Keratinocyte (primary cell): ENCODE results near the gene CEMIP2. TPM values are rescaled to one million over a fixed set of nuclear protein-coding genes. Genes with fewer than 3 reads are reported as not detected.

ENCODE experiments used
- DNase-seq: peaks from one replicate; pipeline ENCODE4 v3.0.0-alpha.2; 2011; ENCODE audit warnings: low read depth, missing footprints, low spot score
- FAIRE-seq: peaks from 2 replicates; lab custom pipeline; 2011; peaks lifted over from hg19 to GRCh38; lab: Jason Lieb, UNC
- H2AFZ ChIP-seq: 2 replicates; pipeline ENCODE4 v1.6.0; 2012; ENCODE audit warnings: low read length, control low read depth, inconsistent platforms; ENCODE audit not compliant: control insufficient read depth
- H3K27ac ChIP-seq: 2 replicates; pipeline ENCODE4 v1.5.1; 2011; ENCODE audit warnings: low read length; ENCODE audit not compliant: control insufficient read depth, insufficient read depth
- H3K27me3 ChIP-seq: 3 replicates; pipeline ENCODE4 v1.6.0; 2011; ENCODE audit warnings: low read length; ENCODE audit not compliant: control insufficient read depth, insufficient read depth; ENCODE audit errors: extremely low read depth
- H3K36me3 ChIP-seq, 2 experiments: 2 replicates in 1 of 2; 3 replicates in 1 of 2; pipeline ENCODE4 v1.5.1; 2011; ENCODE audit warnings: low read length in 2 of 2, mild to moderate bottlenecking in 1 of 2; ENCODE audit not compliant: control insufficient read depth in 2 of 2, insufficient read depth in 2 of 2; ENCODE audit errors: extremely low read depth in 1 of 2
- H3K4me1 ChIP-seq: 3 replicates; pipeline ENCODE4 v1.5.1; 2011; ENCODE audit warnings: low read length; ENCODE audit not compliant: control insufficient read depth, insufficient read depth; ENCODE audit errors: extremely low read depth
- H3K4me2 ChIP-seq: 3 replicates; pipeline ENCODE4 v1.6.0; 2011; ENCODE audit warnings: low read depth, low read length; ENCODE audit not compliant: control insufficient read depth, insufficient read depth; ENCODE audit errors: extremely low read depth
- H3K4me3 ChIP-seq, 3 experiments: fragments of 200-600 bp in 1 of 3; sonication (generic) in 1 of 3; 2 replicates in 2 of 3; 3 replicates in 1 of 3; pipeline ENCODE4 v1.5.1; 2011 to 2016; ENCODE audit warnings: low read length in 3 of 3, mild to moderate bottlenecking in 3 of 3, control low read depth in 2 of 3, inconsistent platforms in 1 of 3, low read depth in 1 of 3, mixed read lengths in 1 of 3, mixed run types in 1 of 3, moderate library complexity in 1 of 3; ENCODE audit not compliant: control insufficient read depth in 2 of 3, insufficient read depth in 2 of 3; ENCODE audit errors: extremely low read depth in 1 of 3
- H3K79me2 ChIP-seq: 2 replicates; pipeline ENCODE4 v1.6.0; 2012; ENCODE audit warnings: low read length; ENCODE audit not compliant: control insufficient read depth, insufficient read depth
- H3K9ac ChIP-seq: 3 replicates; pipeline ENCODE4 v1.6.0; 2011; ENCODE audit warnings: low read length; ENCODE audit not compliant: control insufficient read depth, insufficient read depth; ENCODE audit errors: extremely low read depth
- H3K9me1 ChIP-seq: 3 replicates; pipeline ENCODE4 v1.6.0; 2011; ENCODE audit warnings: low read length; ENCODE audit not compliant: control insufficient read depth, insufficient read depth; ENCODE audit errors: extremely low read depth
- H3K9me3 ChIP-seq: 2 replicates; pipeline ENCODE4 v1.5.1; 2012; ENCODE audit warnings: low read depth, low read length; ENCODE audit not compliant: control insufficient read depth
- H4K20me1 ChIP-seq: 3 replicates; pipeline ENCODE4 v1.6.0; 2011; ENCODE audit warnings: low read length; ENCODE audit not compliant: control insufficient read depth, insufficient read depth; ENCODE audit errors: extremely low read depth
- EZH2 ChIP-seq: IDR thresholded peaks from one replicate; pipeline ENCODE4 v1.6.1; 2012; ENCODE audit warnings: inconsistent platforms, mild to moderate bottlenecking, low read length, moderate library complexity
- dilution Hi-C: fragments of 300-500 bp; cut with MboI; formaldehyde crosslinking; loops from one replicate; pipeline ENCODE4 v1.7.0; 2020; ENCODE audit warnings: low sequenced_read_pairs; ENCODE audit not compliant: extremely low pct_ligation_motif_present
- polyA plus RNA-seq, 5 experiments: library from polyadenylated mRNA; depleted of rRNA in 3 of 5; stranded (reverse) in 3 of 5; stranded (forward) in 1 of 5; unstranded in 1 of 5; fragments of >200 nt; gene quantifications; 1 replicate in 1 of 5; 2 replicates in 3 of 5; 3 replicates in 1 of 5; pipeline versions ENCODE4 v1.2.1 to v1.2.3, GENCODE V29; 2011 to 2012; ENCODE audit warnings: missing spikeins in 2 of 5, low read depth in 1 of 5, low replicate concordance in 1 of 5
- TF ChIP-seq, protein P1 (sequence below), 3 experiments: IDR thresholded peaks in 1 of 3; conservative IDR thresholded peaks in 1 of 3; optimal IDR thresholded peaks in 1 of 3; 2 replicates in 2 of 3; 3 replicates in 1 of 3; pipeline versions ENCODE3 to v1.5.1; 2011; ENCODE audit warnings: low read length in 3 of 3, mild to moderate bottlenecking in 3 of 3, moderate library complexity in 2 of 3, control low read depth in 1 of 3, inconsistent platforms in 1 of 3; ENCODE audit not compliant: insufficient read depth in 2 of 3; ENCODE audit errors: extremely low read depth in 1 of 3

CEMIP2 gene
- polyA plus RNA-seq, 1 donor (not counting 4 experiments of a cell fraction or from before 2014, with no cell fraction given), result 47.7 TPM

DNA sequence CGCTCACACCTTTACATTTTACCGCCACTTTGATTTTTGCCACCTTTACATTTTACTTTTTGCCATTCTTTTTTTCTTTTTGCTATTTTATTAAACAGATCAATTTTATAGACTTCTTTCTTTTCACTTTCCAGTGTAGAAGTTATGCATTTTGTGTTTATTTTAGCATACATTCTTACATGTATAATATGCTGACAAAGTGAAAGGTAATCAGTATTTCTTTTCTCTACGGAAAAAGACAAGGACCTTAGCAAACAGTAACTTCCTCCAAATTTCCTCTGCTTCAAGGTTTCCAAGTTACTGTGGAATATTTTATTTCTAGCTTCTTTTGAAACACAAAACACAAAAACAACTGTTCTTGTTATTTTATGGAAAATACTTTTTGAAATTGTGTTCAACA lies 97.0 kb downstream of the CEMIP2 start:
- Histone ChIP-seq H3K4me3 (no peak overlapping the region), H3K4me1 (peaks cover 5% of the 10 kb centered on the region), H3K36me3 (no peaks in the 10 kb centered on the region), H3K27me3 (no peaks in the 10 kb centered on the region), H3K79me2 (no peaks in the 10 kb centered on the region), H3K9me3 (no peaks in the 10 kb centered on the region), H3K27ac (no peak overlapping the region), H3K9me1 (no peaks in the 10 kb centered on the region), H4K20me1 (no peaks in the 10 kb centered on the region), H3K4me2 (no peak overlapping the region), H3K9ac (no peak overlapping the region), H2AFZ (no peak overlapping the region)
- TF ChIP-seq, protein P1, sequence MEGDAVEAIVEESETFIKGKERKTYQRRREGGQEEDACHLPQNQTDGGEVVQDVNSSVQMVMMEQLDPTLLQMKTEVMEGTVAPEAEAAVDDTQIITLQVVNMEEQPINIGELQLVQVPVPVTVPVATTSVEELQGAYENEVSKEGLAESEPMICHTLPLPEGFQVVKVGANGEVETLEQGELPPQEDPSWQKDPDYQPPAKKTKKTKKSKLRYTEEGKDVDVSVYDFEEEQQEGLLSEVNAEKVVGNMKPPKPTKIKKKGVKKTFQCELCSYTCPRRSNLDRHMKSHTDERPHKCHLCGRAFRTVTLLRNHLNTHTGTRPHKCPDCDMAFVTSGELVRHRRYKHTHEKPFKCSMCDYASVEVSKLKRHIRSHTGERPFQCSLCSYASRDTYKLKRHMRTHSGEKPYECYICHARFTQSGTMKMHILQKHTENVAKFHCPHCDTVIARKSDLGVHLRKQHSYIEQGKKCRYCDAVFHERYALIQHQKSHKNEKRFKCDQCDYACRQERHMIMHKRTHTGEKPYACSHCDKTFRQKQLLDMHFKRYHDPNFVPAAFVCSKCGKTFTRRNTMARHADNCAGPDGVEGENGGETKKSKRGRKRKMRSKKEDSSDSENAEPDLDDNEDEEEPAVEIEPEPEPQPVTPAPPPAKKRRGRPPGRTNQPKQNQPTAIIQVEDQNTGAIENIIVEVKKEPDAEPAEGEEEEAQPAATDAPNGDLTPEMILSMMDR (optimal IDR thresholded peaks at IDR 0.05 in 1 of 3, IDR thresholded peaks at IDR 0.05 in 1 of 3, conservative IDR thresholded peaks at IDR 0.05 in 1 of 3; ENCODE audit: extremely low read depth in 1 of 3, insufficient read depth in 2 of 3, low read length in 3 of 3), result no peak
- no peak for TF ChIP-seq EZH2
- FAIRE-seq (no peak), DNase-seq (no peak)
- dilution Hi-C loops, result no loop called here

DNA sequence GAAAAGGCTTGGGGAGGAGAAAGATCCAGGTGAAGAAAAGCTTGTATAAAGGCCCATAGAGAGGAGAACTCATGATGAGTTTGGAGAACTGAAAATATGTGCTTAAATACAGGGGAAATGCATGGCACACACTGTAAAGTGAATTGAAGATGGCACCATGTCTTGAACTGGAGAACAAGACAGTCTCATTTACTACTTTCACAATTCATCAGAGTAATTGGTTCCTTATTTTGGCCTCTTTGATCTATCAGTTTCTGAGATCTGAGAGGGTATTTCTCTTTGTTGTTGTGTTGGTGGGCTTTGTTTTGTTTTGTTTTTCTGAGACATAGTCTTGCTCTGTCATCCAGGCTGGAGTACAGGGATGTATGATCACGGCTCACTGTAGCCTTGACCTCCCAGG lies 98.2 kb downstream of the CEMIP2 start:
- FAIRE-seq, result no peak
- no peaks in the 10 kb centered on the region for H3K79me2 ChIP-seq
- H3K27me3 ChIP-seq, result no peaks in the 10 kb centered on the region
- no peaks in the 10 kb centered on the region for H3K9me3 ChIP-seq
- no peak overlapping the region for H3K4me3 ChIP-seq
- no peaks in the 10 kb centered on the region for H4K20me1 ChIP-seq
- H2AFZ ChIP-seq, result no peak overlapping the region
- H3K9ac ChIP-seq, result no peak overlapping the region
- H3K9me1 ChIP-seq, result no peaks in the 10 kb centered on the region
- no peak overlapping the region for H3K27ac ChIP-seq
- H3K4me1 ChIP-seq, result peaks cover 3% of the 10 kb centered on the region
- H3K36me3 ChIP-seq, result no peaks in the 10 kb centered on the region
- TF ChIP-seq, protein P1 (optimal IDR thresholded peaks at IDR 0.05 in 1 of 3, IDR thresholded peaks at IDR 0.05 in 1 of 3, conservative IDR thresholded peaks at IDR 0.05 in 1 of 3; ENCODE audit: extremely low read depth in 1 of 3, insufficient read depth in 2 of 3, low read length in 3 of 3), result no peak
- TF ChIP-seq EZH2, result no peak
- H3K4me2 ChIP-seq, result no peak overlapping the region
- dilution Hi-C loops, result no loop called here
- no peak for DNase-seq
